Rectal smooth muscle tissue (tissue), 1 donor: Measurements from ENCODE around the gene HNRNPK.

Experiments used
- H3K27ac ChIP-seq: one replicate; pipeline ENCODE4 v1.7.0; 2013; ENCODE audit warnings: low read depth, low read length, inconsistent platforms
- H3K27me3 ChIP-seq: one replicate; pipeline ENCODE4 v1.7.0; 2013; ENCODE audit warnings: low read length; ENCODE audit not compliant: control insufficient read depth, insufficient read depth
- H3K36me3 ChIP-seq: one replicate; pipeline ENCODE4 v1.7.0; 2013; ENCODE audit warnings: low read length; ENCODE audit not compliant: control insufficient read depth, insufficient read depth
- H3K4me1 ChIP-seq: one replicate; pipeline ENCODE4 v1.7.0; 2013; ENCODE audit warnings: low read length; ENCODE audit not compliant: control insufficient read depth, insufficient read depth
- H3K4me3 ChIP-seq: one replicate; pipeline ENCODE4 v1.7.0; 2013; ENCODE audit warnings: low read length
- H3K9ac ChIP-seq: one replicate; pipeline ENCODE4 v1.7.0; 2013; ENCODE audit warnings: low read length

The HNRNPK gene

DNA sequence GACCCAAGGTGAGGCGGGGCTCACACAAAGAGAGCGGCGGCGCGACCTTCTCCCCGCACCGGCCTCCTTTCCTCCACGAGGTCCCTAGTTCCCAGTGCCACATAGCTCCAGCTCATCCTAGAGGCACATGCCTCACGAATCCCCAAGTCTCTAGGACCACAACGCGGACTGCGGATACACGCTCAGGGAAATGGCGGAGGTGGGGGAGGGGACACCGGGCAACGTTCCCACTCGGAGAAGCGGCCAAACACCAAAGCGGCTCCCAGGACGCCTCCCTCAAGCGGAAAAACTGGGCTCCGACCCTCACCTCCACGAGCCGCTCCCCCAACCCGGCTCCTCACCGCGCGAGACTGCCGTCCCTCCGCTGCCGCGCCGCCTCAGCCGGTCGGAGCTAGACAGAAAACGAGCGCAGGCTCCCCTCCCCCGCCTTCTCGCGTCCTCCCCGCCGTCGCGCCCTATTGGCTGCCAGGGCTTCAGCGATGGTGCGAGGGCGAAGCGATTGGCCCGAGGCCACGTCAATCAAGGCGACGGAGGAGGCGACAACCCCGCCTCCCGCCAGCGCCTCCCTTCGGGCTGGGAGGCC is at the start of gene HNRNPK:
HNRNPK (minus strand) TSS at position 404 of the 583 bp plus-strand sequence. CDS start 1,963 bp downstream, outside the sequence.
- Histone ChIP-seq H3K27me3 (no peaks in the 10 kb centered on the region), H3K27ac (peak within 1 kb of the TSS; percentile 100), H3K4me1 (peaks cover 15% of the 10 kb centered on the region), H3K9ac (peak within 1 kb of the TSS; percentile 100), H3K4me3 (peak within 1 kb of the TSS; percentile 99), H3K36me3 (peaks cover 11% of the 10 kb centered on the region)

DNA sequence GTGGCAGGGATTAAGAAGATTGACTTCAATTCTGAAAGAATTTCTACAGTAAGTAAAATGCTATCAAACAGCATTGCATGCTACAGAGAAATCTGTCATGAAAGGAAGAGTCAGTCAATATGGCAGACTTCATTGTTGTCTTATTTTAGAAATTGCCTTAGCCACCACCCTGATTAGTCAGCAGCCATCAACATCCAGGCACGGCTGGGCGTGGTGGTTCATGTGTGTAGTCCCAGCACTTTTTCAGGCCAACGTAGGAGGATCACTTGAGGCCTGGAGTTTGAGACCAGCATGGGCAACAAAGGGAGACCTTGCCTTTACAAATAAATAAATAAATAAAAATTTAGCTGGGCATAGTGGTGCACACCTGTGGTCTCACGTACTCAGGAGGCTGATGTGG is 47.2 kb upstream of the HNRNPK start:
- no peaks in the 10 kb centered on the region for H3K36me3 ChIP-seq
- no peak overlapping the region for H3K9ac ChIP-seq
- H3K4me3 ChIP-seq = no peak overlapping the region
- no peak overlapping the region for H3K27ac ChIP-seq
- no peaks in the 10 kb centered on the region for H3K4me1 ChIP-seq
- H3K27me3 ChIP-seq = no peaks in the 10 kb centered on the region

DNA sequence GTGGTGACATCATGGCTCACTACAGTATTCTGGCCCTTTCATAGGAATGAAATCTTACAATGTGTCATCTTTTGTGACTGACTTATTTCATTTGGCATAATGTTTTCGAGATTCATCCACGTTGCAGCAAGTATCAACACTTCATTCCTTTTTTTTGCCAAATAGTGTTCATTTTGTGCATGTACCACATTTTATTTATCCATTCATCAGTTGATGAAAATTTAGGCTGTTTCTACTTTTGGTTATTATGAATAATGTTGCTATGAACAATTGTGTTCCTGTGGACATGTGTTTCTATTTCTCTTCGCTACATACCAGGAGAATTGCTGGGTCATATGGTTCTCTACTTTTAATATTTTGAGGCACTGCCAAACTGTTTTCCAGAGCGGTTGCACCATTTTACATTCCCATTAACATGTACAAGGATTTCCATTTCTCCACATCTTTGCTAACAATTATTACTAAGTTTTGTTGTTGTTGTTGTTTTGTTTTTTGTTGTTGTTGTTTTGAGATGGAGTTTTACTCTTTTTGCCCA is 44.1 kb upstream of the HNRNPK start:
- no peak overlapping the region for H3K27ac ChIP-seq
- no peaks in the 10 kb centered on the region for H3K4me1 ChIP-seq
- no peaks in the 10 kb centered on the region for H3K36me3 ChIP-seq
- no peak overlapping the region for H3K4me3 ChIP-seq
- no peaks in the 10 kb centered on the region for H3K27me3 ChIP-seq
- H3K9ac ChIP-seq = no peak overlapping the region

DNA sequence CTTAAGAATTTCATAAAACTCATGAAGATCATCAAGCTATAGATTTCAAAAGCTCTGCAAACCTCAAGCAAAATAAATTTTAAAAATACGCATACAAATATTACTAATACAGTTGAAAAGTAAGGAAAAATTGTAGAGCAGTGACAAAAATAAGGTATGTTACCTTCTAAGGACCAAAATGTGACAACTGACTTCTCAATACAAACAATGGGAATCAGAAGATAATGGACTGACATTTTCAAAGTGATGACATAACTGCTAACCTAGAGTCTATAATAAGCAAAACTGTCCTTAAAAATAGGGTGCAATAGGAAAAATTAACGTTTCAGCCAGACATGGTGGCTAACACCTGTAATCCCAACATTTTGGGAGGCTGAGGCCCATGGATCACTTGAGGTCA is 27.6 kb upstream of the HNRNPK start:
- Histone ChIP-seq H3K9ac (no peak overlapping the region), H3K36me3 (no peaks in the 10 kb centered on the region), H3K27ac (no peak overlapping the region), H3K4me3 (no peak overlapping the region), H3K27me3 (no peaks in the 10 kb centered on the region), H3K4me1 (no peaks in the 10 kb centered on the region)

DNA sequence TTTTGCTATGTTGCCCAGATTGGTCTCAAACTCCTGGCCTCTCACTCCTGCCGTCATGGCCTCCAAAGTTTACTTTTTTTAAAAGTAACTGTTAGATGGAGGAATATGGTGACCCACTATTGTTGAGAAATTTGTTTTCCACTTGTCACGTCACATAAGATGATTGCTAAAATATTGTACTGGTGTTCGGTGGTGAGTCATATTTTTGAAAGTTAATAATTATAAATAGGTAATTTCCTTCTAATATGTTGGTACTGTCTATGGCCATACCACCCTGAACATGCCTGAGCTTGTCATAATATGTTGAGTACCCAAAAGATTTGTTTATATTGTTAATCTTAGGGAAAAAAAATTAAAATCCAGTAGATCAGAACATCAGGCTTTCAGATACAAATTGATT is 23.2 kb upstream of the HNRNPK start:
- no peak overlapping the region for H3K27ac ChIP-seq
- no peaks in the 10 kb centered on the region for H3K36me3 ChIP-seq
- no peak overlapping the region for H3K4me3 ChIP-seq
- no peaks in the 10 kb centered on the region for H3K4me1 ChIP-seq
- H3K9ac ChIP-seq = no peak overlapping the region
- no peaks in the 10 kb centered on the region for H3K27me3 ChIP-seq

DNA sequence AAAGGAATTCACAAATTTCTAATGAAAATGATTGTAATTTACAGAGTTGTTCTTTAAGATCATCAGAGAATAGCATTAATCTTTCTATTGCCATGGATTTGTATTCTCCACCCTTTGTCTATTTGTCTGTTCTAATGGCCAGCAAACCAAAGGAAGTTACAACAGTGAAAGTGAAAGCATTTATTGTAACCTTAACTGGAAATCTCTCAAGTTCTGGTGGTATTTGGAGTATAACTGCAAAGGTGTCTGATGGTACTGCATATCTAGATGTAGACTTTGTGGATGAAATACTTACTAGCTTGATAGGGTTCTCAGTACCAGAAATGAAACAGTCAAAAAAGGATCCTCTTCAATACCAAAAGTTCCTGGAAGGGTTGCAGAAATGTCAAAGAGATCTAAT is 22.3 kb upstream of the HNRNPK start:
- H3K27me3 ChIP-seq = no peaks in the 10 kb centered on the region
- H3K36me3 ChIP-seq = no peaks in the 10 kb centered on the region
- H3K4me3 ChIP-seq = no peak overlapping the region
- H3K9ac ChIP-seq = no peak overlapping the region
- no peak overlapping the region for H3K27ac ChIP-seq
- H3K4me1 ChIP-seq = no peaks in the 10 kb centered on the region

DNA sequence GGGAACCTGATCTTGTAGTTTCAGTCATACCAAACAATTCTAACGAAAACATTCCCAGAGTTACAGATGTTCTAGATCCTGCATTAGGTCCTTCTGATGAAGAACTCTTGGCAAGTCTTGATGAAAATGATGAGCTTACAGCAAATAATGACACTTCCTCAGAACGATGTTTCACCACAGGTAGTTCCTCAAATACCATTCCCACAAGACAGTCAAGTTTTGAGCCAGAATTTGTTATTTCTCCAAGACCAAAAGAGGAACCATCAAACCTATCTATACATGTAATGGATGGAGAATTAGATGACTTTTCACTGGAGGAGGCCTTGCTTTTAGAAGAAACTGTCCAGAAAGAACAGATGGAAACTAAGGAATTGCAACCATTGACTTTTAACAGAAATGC is 21.6 kb upstream of the HNRNPK start:
- H3K9ac ChIP-seq = no peak overlapping the region
- no peaks in the 10 kb centered on the region for H3K27me3 ChIP-seq
- H3K4me1 ChIP-seq = no peaks in the 10 kb centered on the region
- no peak overlapping the region for H3K4me3 ChIP-seq
- H3K36me3 ChIP-seq = no peaks in the 10 kb centered on the region
- H3K27ac ChIP-seq = no peak overlapping the region

DNA sequence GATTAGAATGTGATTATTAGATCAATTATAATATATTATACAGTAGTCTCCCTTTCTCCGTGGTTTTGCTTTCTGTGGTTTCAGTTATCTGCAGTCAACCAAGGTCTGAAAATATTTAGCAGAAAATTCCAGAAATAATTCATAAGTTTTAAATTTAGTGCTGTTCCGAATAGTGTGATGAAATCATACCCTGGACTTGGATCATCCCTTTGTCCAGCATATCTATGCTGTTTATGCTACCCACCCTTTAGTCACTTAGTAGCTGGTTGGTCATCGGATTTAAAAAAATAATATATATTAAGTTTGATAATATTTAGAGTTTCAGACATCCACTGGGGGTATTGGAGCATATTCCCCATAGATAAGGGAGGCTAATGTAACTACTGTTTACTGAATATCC is 20.2 kb upstream of the HNRNPK start:
- Histone ChIP-seq H3K27me3 (no peaks in the 10 kb centered on the region), H3K4me3 (no peak overlapping the region), H3K4me1 (no peaks in the 10 kb centered on the region), H3K27ac (no peak overlapping the region), H3K9ac (no peak overlapping the region), H3K36me3 (no peaks in the 10 kb centered on the region)

DNA sequence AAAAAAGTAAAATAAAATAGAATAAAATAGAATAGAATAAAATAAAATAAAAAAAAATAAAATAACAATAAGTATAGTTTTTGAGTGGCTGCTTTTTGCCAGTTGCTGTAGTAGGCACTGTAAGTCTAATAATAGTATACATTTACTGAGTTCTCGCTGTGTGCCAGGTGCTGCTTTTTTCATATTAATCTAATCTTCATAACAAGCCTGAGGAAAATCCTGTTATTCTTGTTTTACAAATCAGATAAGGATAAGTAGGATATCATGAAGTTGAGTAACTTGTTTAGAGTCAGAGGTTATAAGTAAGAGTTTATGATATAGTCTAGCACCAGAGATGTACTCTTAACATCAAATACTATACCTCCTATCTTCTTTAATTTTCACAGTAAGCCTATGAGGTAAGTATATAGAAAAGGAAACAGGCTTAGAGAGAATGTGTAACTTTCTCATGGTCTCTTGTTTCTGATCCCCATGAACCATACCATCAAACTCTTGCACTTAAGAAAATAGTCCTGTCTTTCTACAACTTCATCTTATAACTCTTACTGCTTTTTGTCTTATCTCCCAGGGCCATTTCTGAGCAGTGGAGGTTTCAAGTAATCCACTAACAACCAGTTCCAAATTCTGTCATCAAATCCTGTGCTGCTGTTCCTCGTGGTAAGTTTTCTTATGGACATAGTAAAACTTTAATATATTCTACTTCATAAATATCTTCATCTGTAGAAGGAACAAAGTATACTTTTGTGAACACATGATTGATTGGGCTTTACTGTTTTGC is 19.3 kb upstream of the HNRNPK start:
- Histone ChIP-seq H3K4me3 (no peak overlapping the region), H3K4me1 (no peaks in the 10 kb centered on the region), H3K27me3 (no peaks in the 10 kb centered on the region), H3K27ac (no peak overlapping the region), H3K9ac (no peak overlapping the region), H3K36me3 (no peaks in the 10 kb centered on the region)

DNA sequence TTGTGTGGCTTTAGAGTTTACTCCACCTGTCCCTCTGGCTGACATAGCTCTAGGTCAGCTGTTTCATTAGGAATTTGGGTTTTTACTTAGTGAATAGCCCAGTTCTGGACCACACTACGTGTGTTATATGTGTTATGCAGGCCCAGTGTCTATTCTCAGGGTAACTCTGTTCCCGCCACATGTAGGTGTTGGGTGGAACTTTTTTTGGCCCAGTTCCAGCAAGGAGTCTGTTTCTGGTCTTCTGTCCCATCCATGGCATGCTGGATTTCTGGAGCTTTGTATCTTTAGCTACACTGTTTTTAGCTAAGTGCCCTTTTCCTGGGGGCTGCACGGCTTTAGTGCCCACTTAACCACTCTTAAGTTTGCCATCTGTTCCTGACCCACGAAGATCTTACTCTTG is 16.1 kb upstream of the HNRNPK start:
- Histone ChIP-seq H3K36me3 (no peaks in the 10 kb centered on the region), H3K27ac (no peak overlapping the region), H3K4me1 (no peaks in the 10 kb centered on the region), H3K4me3 (no peak overlapping the region), H3K9ac (no peak overlapping the region), H3K27me3 (no peaks in the 10 kb centered on the region)

DNA sequence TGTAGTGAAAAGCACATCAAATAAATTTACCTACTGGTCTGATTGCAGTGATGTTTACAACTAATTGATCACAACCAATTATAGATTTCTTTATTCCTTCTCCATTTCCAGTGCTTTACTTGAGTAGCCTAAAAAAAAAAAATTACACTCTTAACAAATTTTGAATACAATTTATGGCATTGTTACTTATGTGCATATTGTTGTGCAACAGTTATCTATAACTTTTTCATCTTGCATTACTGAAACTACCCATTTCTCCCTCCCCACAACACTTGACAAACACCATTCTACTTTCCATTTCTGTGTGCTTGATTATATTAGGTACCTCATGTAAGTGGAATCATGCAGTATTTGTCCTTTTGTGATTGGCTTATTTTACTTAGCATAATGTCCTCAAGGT is 12.9 kb upstream of the HNRNPK start:
- no peaks in the 10 kb centered on the region for H3K36me3 ChIP-seq
- no peak overlapping the region for H3K9ac ChIP-seq
- no peak overlapping the region for H3K27ac ChIP-seq
- no peaks in the 10 kb centered on the region for H3K4me1 ChIP-seq
- no peaks in the 10 kb centered on the region for H3K27me3 ChIP-seq
- no peak overlapping the region for H3K4me3 ChIP-seq

DNA sequence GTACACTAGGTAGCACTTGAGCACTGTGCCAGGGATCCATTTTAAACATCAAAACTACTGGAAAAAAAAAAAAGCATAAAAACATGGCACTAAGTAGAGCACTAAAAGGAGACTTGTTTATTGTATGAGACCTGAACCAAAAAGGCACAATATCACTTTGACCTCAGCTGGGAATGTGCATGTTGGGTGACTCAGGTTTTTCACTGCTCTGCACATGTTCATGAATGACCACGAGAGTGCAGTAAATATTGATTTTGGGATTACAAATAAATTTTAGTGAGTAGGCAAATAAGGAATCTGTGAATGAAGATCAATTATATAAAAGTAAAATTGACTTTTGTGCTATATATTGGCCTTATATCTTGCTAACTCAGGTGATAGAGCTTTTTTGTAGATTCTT is 12.4 kb upstream of the HNRNPK start:
- Histone ChIP-seq H3K27ac (no peak overlapping the region), H3K4me3 (no peak overlapping the region), H3K36me3 (no peaks in the 10 kb centered on the region), H3K4me1 (no peaks in the 10 kb centered on the region), H3K27me3 (no peaks in the 10 kb centered on the region), H3K9ac (no peak overlapping the region)

DNA sequence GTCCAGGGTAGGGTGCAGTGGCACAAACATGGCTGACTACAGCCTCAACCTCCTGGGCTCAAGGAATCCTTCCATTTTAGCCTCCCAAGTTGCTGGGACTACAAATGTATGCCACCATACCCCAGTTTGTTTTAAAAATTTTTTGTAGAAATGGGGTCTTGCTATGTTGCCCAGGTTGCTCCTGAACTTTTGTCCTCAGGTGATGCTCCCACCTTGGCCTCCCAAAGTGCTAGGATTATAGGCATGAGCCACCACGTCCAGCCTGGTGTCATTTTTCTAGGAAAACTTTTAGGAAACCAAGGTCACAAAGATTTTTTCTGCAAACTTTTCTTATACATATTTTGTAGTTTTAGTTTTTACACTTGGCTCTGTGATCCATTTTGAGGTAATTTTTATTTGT is 11.3 kb upstream of the HNRNPK start:
- no peak overlapping the region for H3K4me3 ChIP-seq
- no peak overlapping the region for H3K27ac ChIP-seq
- H3K36me3 ChIP-seq = no peaks in the 10 kb centered on the region
- no peaks in the 10 kb centered on the region for H3K4me1 ChIP-seq
- no peak overlapping the region for H3K9ac ChIP-seq
- no peaks in the 10 kb centered on the region for H3K27me3 ChIP-seq
